Muscle of leg (tissue), 11 donors: ENCODE data around the gene SNX5. TPM values are rescaled to one million over a fixed set of nuclear protein-coding genes. Genes with fewer than 3 reads are reported as not detected.

Experiments used
- DNase-seq: peaks from one replicate; pipeline ENCODE4 v3.0.0; 2013
- H3K27ac ChIP-seq: one replicate; pipeline ENCODE4 v1.5.1; 2013; ENCODE audit warnings: mild to moderate bottlenecking, low read length, control low read depth
- H3K27me3 ChIP-seq: one replicate; pipeline ENCODE4 v1.6.1; 2013; ENCODE audit warnings: low read length; ENCODE audit not compliant: control insufficient read depth, insufficient read depth
- H3K36me3 ChIP-seq: one replicate; pipeline ENCODE4 v1.6.1; 2013; ENCODE audit warnings: low read length; ENCODE audit not compliant: control insufficient read depth, insufficient read depth
- H3K4me1 ChIP-seq: one replicate; pipeline ENCODE4 v1.6.1; 2013; ENCODE audit warnings: low read length; ENCODE audit not compliant: control insufficient read depth, insufficient read depth
- H3K4me3 ChIP-seq: one replicate; pipeline ENCODE4 v1.5.1; 2013; ENCODE audit warnings: low read length, control low read depth
- H3K9me3 ChIP-seq: replicated peaks from 2 replicates; pipeline ENCODE4 v1.6.1; 2013; ENCODE audit warnings: low read depth, low read length; ENCODE audit not compliant: control insufficient read depth
- WGBS: methylation state at CpG from one replicate; pipeline ENCODE4 v1.1.5; 2013; ENCODE audit warnings: missing lambda C conversion rate; ENCODE audit not compliant: insufficient coverage; 5-methylcytosine and 5-hydroxymethylcytosine counted together
- polyA plus RNA-seq, 8 donors: library from polyadenylated mRNA; unstranded; fragments of 120-200 nt; gene quantifications; one replicate each; pipeline versions ENCODE4 v1.2.1 to v1.2.3, GENCODE V29; 2013; ENCODE audit warnings: inconsistent platforms in 1 of 8, low replicate concordance in 1 of 8; ENCODE audit not compliant: insufficient read length in 8 of 8, insufficient read depth in 1 of 8
- total RNA-seq: library from RNA; stranded (reverse); fragments of 120-200 nt; gene quantifications from one replicate; pipeline ENCODE4 v1.2.4, GENCODE V29; 2013

The SNX5 gene
- total and polyA plus RNA-seq, 9 donors, result 78.9 to 123 (median 107) TPM

- Histone ChIP-seq H3K9me3 (no peaks in the 10 kb centered on the region), H3K27me3 (no peaks in the 10 kb centered on the region), H3K36me3 (no peaks in the 10 kb centered on the region), H3K4me1 (peaks cover 3% of the 10 kb centered on the region), H3K27ac (no peak overlapping the region), H3K4me3 (no peak overlapping the region)
- no peak for DNase-seq
- 99% methylated on average over 5 of the region's 5 CpGs for WGBS
Measured at GRCh38 chr20:17998446-17998845, 29.9 kb upstream of the SNX5 start.

- Histone ChIP-seq H3K27ac (no peak overlapping the region), H3K9me3 (no peaks in the 10 kb centered on the region), H3K4me3 (no peak overlapping the region), H3K27me3 (no peaks in the 10 kb centered on the region), H3K36me3 (no peaks in the 10 kb centered on the region), H3K4me1 (peaks cover 2% of the 10 kb centered on the region)
- 18% methylated on average over 8 of the region's 16 CpGs for WGBS
- DNase-seq, result peak; percentile 80
Measured at GRCh38 chr20:17995967-17996819, 27.6 kb upstream of the SNX5 start.

GRCh38 chr20:17993546-17993945, 25.0 kb upstream of the SNX5 start:
- no peaks in the 10 kb centered on the region for H3K9me3 ChIP-seq
- peaks cover 2% of the 10 kb centered on the region for H3K4me1 ChIP-seq
- WGBS, result no CpG with 5 or more reads among the region's 3 CpGs
- H3K36me3 ChIP-seq, result peaks cover 19% of the 10 kb centered on the region
- H3K4me3 ChIP-seq, result no peak overlapping the region
- no peak for DNase-seq
- no peaks in the 10 kb centered on the region for H3K27me3 ChIP-seq
- H3K27ac ChIP-seq, result no peak overlapping the region

GRCh38 chr20:17992847-17993513, 24.4 kb upstream of the SNX5 start:
- DNase-seq, result no peak
- H3K27me3 ChIP-seq, result no peaks in the 10 kb centered on the region
- no peak overlapping the region for H3K27ac ChIP-seq
- H3K4me3 ChIP-seq, result no peak overlapping the region
- WGBS, result 80% methylated on average over 1 of the region's 5 CpGs
- peaks cover 2% of the 10 kb centered on the region for H3K4me1 ChIP-seq
- H3K36me3 ChIP-seq, result peaks cover 19% of the 10 kb centered on the region
- no peaks in the 10 kb centered on the region for H3K9me3 ChIP-seq

- Histone ChIP-seq H3K4me3 (no peak overlapping the region), H3K4me1 (peaks cover 2% of the 10 kb centered on the region), H3K9me3 (no peaks in the 10 kb centered on the region), H3K36me3 (peaks cover 22% of the 10 kb centered on the region), H3K27ac (no peak overlapping the region), H3K27me3 (no peaks in the 10 kb centered on the region)
- DNase-seq, result no peak
- 89% methylated on average over 5 of the region's 6 CpGs for WGBS
Measured at GRCh38 chr20:17992224-17992637, 23.6 kb upstream of the SNX5 start.

- WGBS, result no CpG with 5 or more reads among the region's 10 CpGs
- DNase-seq, result no peak
Measured at GRCh38 chr20:17990278-17990972, 21.8 kb upstream of the SNX5 start.

DNA sequence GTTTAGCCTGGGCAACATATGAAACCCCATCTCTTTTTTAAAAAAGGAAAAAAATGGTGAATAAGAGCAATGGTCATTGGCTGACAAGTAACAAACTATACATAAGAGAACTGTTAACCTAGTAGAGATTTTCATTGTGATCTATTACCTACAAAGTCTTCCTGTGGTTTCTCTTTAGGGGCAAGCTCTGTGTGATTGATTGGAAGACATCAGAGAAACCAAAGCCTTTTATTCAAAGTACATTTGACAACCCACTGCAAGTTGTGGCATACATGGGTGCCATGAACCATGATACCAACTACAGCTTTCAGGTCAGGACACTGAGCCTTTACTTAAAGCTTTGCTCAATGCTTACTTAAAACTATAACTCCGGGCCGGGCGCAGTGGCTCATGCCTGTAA, 19.4 kb upstream of the SNX5 start:
- no peaks in the 10 kb centered on the region for H3K9me3 ChIP-seq
- peaks cover 25% of the 10 kb centered on the region for H3K36me3 ChIP-seq
- H3K27me3 ChIP-seq, result no peaks in the 10 kb centered on the region
- H3K4me1 ChIP-seq, result no peaks in the 10 kb centered on the region
- no peak overlapping the region for H3K4me3 ChIP-seq
- H3K27ac ChIP-seq, result no peak overlapping the region
- DNase-seq, result no peak
- WGBS, result 100% methylated on average over 3 of the region's 3 CpGs

More at GRCh38 chr20:17990278-17990972, 21.8 kb upstream of the SNX5 start:
- Histone ChIP-seq H3K27ac (no peak overlapping the region), H3K9me3 (no peaks in the 10 kb centered on the region), H3K4me3 (no peak overlapping the region), H3K4me1 (no peaks in the 10 kb centered on the region), H3K36me3 (peaks cover 22% of the 10 kb centered on the region), H3K27me3 (no peaks in the 10 kb centered on the region)

GRCh38 chr20:17985388-17986018, 16.9 kb upstream of the SNX5 start:
- H3K4me3 ChIP-seq, result no peak overlapping the region
- no peak for DNase-seq
- WGBS, result no CpG with 5 or more reads among the region's 7 CpGs
- H3K27me3 ChIP-seq, result no peaks in the 10 kb centered on the region
- no peaks in the 10 kb centered on the region for H3K9me3 ChIP-seq
- H3K36me3 ChIP-seq, result peaks cover 27% of the 10 kb centered on the region
- no peak overlapping the region for H3K27ac ChIP-seq
- H3K4me1 ChIP-seq, result no peaks in the 10 kb centered on the region

DNA sequence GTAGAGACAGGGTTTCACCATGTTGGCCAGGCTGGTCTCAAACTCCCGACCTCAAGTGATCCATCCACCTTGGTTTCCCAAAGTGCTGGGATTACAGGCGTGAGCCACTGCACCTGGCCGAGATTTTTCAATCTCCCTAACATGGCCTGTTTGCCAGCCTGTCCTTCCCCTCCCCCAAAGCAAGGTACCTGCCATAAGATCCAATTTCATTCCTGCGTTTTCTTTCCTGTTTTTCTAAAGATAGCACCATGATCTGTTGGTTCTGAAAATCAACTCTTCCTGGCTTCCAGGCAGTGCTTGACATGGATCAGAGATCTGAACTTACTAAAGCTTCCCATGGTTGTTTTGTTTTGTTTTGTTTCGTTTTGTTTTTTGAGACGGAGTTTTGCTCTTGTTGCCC, 7.7 kb upstream of the SNX5 start:
- no peaks in the 10 kb centered on the region for H3K27me3 ChIP-seq
- H3K4me3 ChIP-seq, result no peak overlapping the region
- no peak for DNase-seq
- H3K27ac ChIP-seq, result no peak overlapping the region
- no peaks in the 10 kb centered on the region for H3K9me3 ChIP-seq
- 96% methylated on average over 4 of the region's 6 CpGs for WGBS
- peaks cover 11% of the 10 kb centered on the region for H3K4me1 ChIP-seq
- peaks cover 10% of the 10 kb centered on the region for H3K36me3 ChIP-seq

- no CpG with 5 or more reads among the region's 2 CpGs for WGBS
- H3K4me1 ChIP-seq, result peaks cover 11% of the 10 kb centered on the region
- peaks cover 8% of the 10 kb centered on the region for H3K36me3 ChIP-seq
- no peaks in the 10 kb centered on the region for H3K9me3 ChIP-seq
- H3K27ac ChIP-seq, result peak overlapping the region; percentile 52
- no peak for DNase-seq
- H3K27me3 ChIP-seq, result no peaks in the 10 kb centered on the region
- peak overlapping the region; percentile 18 for H3K4me3 ChIP-seq
Measured at GRCh38 chr20:17972121-17972520, 3.5 kb upstream of the SNX5 start.
